ENCODE data around the gene SMARCB1. TPM values are rescaled to one million over a fixed set of nuclear protein-coding genes. Genes with fewer than 3 reads are reported as not detected.

The SMARCB1 gene
- total RNA-seq, 1 experiment from 2014 or later: 85.9 TPM

- H4K20me1 ChIP-seq (ENCODE audit: low read length): peaks cover 28% of the 10 kb centered on the region
Measured at GRCh38 chr22:23790819-23791737, 4.3 kb downstream of the SMARCB1 start.

GRCh38 chr22:23791738-23792645 lies 5.2 kb downstream of the SMARCB1 start:
- H3F3A ChIP-seq (ENCODE audit: low read length, unreplicated experiment): no peaks in the 10 kb centered on the region
- ChIA-PET POLR2A (ENCODE audit: unreplicated experiment) (no interaction called here), CTCF (no interaction called here)
- intact Hi-C loops (cut with micrococcal nuclease): no loop called here
- H3K4me2 ChIP-seq (ENCODE audit: low read length): no peak overlapping the region
- H3K9me3 ChIP-seq (ENCODE audit: low read length): no peaks in the 10 kb centered on the region
- BruUV-seq (replicated peaks): no TSS peak
- peaks cover 49% of the 10 kb centered on the region for H3K79me2 ChIP-seq (ENCODE audit: low read length)
- H3K4me1 ChIP-seq (ENCODE audit: insufficient read depth, low read length): peaks cover 9% of the 10 kb centered on the region; the same call in 1 of the 2 replicates
- ATAC-seq (no peak), DNase-seq (no peak)
- H3K36me3 ChIP-seq (ENCODE audit: low read depth, low read length): peaks cover 4% of the 10 kb centered on the region; the same call in 1 of the 2 replicates
- H3K27ac ChIP-seq (ENCODE audit: low read length): no peak overlapping the region
- no peaks in the 10 kb centered on the region for H3K27me3 ChIP-seq (ENCODE audit: low read length)
- peaks cover 28% of the 10 kb centered on the region for H4K20me1 ChIP-seq (ENCODE audit: low read length)
- no peak overlapping the region for H3K9ac ChIP-seq (ENCODE audit: low read length)
- no peaks in the 10 kb centered on the region for H3K9me2 ChIP-seq (replicated peaks; ENCODE audit: low read length)
- no peak for TF ChIP-seq CTCF (conservative IDR thresholded peaks at IDR 0.05; ENCODE audit: low read depth, low read length)
- TF ChIP-seq EZH2phosphoT487 (IDR thresholded peaks at IDR 0.05; ENCODE audit: borderline replicate concordance, low read length): no peak
- TF ChIP-seq EZH2 (IDR thresholded peaks at IDR 0.05; ENCODE audit: low read length, unreplicated experiment): no peak
- H3K4me3 ChIP-seq (ENCODE audit: low read length): no peak overlapping the region
- H2AFZ ChIP-seq (ENCODE audit: low read length): no peak overlapping the region

More at GRCh38 chr22:23790819-23791737, 4.3 kb downstream of the SMARCB1 start:
- H3K9me2 ChIP-seq (replicated peaks; ENCODE audit: low read length): no peaks in the 10 kb centered on the region
- DNase-seq: no peak
- H3K4me1 ChIP-seq (ENCODE audit: insufficient read depth, low read length): peaks cover 14% of the 10 kb centered on the region; the same call in 1 of the 2 replicates
- BruUV-seq (replicated peaks): no TSS peak
- H3F3A ChIP-seq (ENCODE audit: low read length, unreplicated experiment): no peaks in the 10 kb centered on the region
- H3K4me2 ChIP-seq (ENCODE audit: low read length): no peak overlapping the region
- TF ChIP-seq EZH2phosphoT487 (IDR thresholded peaks at IDR 0.05; ENCODE audit: borderline replicate concordance, low read length) (no peak), EZH2 (IDR thresholded peaks at IDR 0.05; ENCODE audit: low read length, unreplicated experiment) (no peak), CTCF (conservative IDR thresholded peaks at IDR 0.05; ENCODE audit: low read depth, low read length) (no peak)
- intact Hi-C loops (cut with micrococcal nuclease): no loop called here
- ChIA-PET CTCF (no interaction called here), POLR2A (ENCODE audit: unreplicated experiment) (no interaction called here)
- no peak overlapping the region for H3K27ac ChIP-seq (ENCODE audit: low read length)
- peaks cover 4% of the 10 kb centered on the region; the same call in 1 of the 2 replicates for H3K36me3 ChIP-seq (ENCODE audit: low read depth, low read length)
- H2AFZ ChIP-seq (ENCODE audit: low read length): no peak overlapping the region
- no peaks in the 10 kb centered on the region for H3K9me3 ChIP-seq (ENCODE audit: low read length)
- H3K27me3 ChIP-seq (ENCODE audit: low read length): no peaks in the 10 kb centered on the region
- ATAC-seq: no peak
- peaks cover 49% of the 10 kb centered on the region for H3K79me2 ChIP-seq (ENCODE audit: low read length)
- H3K9ac ChIP-seq (ENCODE audit: low read length): no peak overlapping the region
- no peak overlapping the region for H3K4me3 ChIP-seq (ENCODE audit: low read length)

Data from PC-3 (cell line).